Thyroid gland (tissue), 4 donors: ENCODE data around the gene KCNJ10. TPM values are rescaled to one million over a fixed set of nuclear protein-coding genes. Genes with fewer than 3 reads are reported as not detected.

Experiments
- DNase-seq, 2 donors: peaks; one replicate each; pipeline ENCODE4 v3.0.0-alpha.2; 2019
- H3K27ac ChIP-seq, 3 donors: fragments of 200-600 bp; sonication (generic); 1 replicate in 2 of 3; 2 replicates in 1 of 3; pipeline ENCODE4 v1.5.1; 2016 to 2019; ENCODE audit warnings: mild to moderate bottlenecking in 1 of 3, moderate library complexity in 1 of 3
- H3K27me3 ChIP-seq: fragments of 200-600 bp; sonication (generic); one replicate; pipeline ENCODE4 v1.5.1; 2019
- H3K36me3 ChIP-seq, 2 donors: fragments of 200-600 bp; sonication (generic); one replicate each; pipeline ENCODE4 v1.5.1; 2016 to 2019
- H3K4me1 ChIP-seq, 2 donors: fragments of 200-600 bp; sonication (generic); one replicate each; pipeline ENCODE4 v1.5.1; 2017 to 2019
- H3K4me3 ChIP-seq, 3 donors: fragments of 200-600 bp; sonication (generic); replicated peaks in 1 of 3; 1 replicate in 2 of 3; 2 replicates in 1 of 3; pipeline ENCODE4 v1.5.1; 2016; ENCODE audit warnings: mild to moderate bottlenecking in 1 of 3
- H3K9me3 ChIP-seq: fragments of 200-600 bp; sonication (generic); one replicate; pipeline ENCODE4 v1.5.1; 2017
- CTCF ChIP-seq, 6 experiments: fragments of 200-600 bp in 3 of 6; fragments of 450-650 bp in 3 of 6; sonication (generic) in 3 of 6; IDR thresholded peaks; one replicate each; pipeline ENCODE4 v1.5.1; 2016 to 2019; ENCODE audit warnings: antibody characterized with exemption in 6 of 6, mild to moderate bottlenecking in 2 of 6, inconsistent platforms in 1 of 6, moderate library complexity in 1 of 6
- POLR2A ChIP-seq, 2 donors: fragments of 450-650 bp; IDR thresholded peaks; one replicate each; pipeline ENCODE4 v1.6.1; 2017; ENCODE audit warnings: antibody characterized with exemption in 2 of 2, mild to moderate bottlenecking in 2 of 2, moderate library complexity in 1 of 2
- WGBS, 2 donors: methylation state at CpG; one replicate each; pipeline ENCODE4 v1.1.5; 2017; 5-methylcytosine and 5-hydroxymethylcytosine counted together
- intact Hi-C: fragments of 100-400 bp; cut with DNase I; formaldehyde crosslinking; loops from one replicate; pipeline ENCODE4 v1.15.1; 2023
- total RNA-seq, 4 donors: library from RNA; depleted of rRNA; stranded (reverse); fragments of >200 nt; gene quantifications; one replicate each; pipeline ENCODE4 v1.2.3, GENCODE V29; 2016

The KCNJ10 gene
- total RNA-seq, 4 donors from 2014 or later: 0.13 to 0.45 (median 0.33) TPM; not detected in 1

GRCh38 chr1:160064746-160065145 is 5.2 kb downstream of the KCNJ10 start:
- no peaks in the 10 kb centered on the region for H3K9me3 ChIP-seq
- no peaks in the 10 kb centered on the region for H3K36me3 ChIP-seq
- H3K27me3 ChIP-seq: no peaks in the 10 kb centered on the region
- 41 to 74% methylated on average over 3 of the region's 3 CpGs for WGBS, 2 donors
- DNase-seq: no peak
- no peak overlapping the region for H3K27ac ChIP-seq
- intact Hi-C loops: no loop called here
- H3K4me3 ChIP-seq: no peak overlapping the region
- TF ChIP-seq POLR2A (IDR thresholded peaks at IDR 0.05) (no peak), CTCF (IDR thresholded peaks at IDR 0.05) (no peak)
- H3K4me1 ChIP-seq: peaks cover 0 to under 1% of the 10 kb centered on the region in 2 donors

GRCh38 chr1:160064164-160064563 is 5.8 kb downstream of the KCNJ10 start:
- Histone ChIP-seq H3K27ac (no peak overlapping the region), H3K27me3 (no peaks in the 10 kb centered on the region), H3K4me3 (no peak overlapping the region), H3K4me1 (no peaks in the 10 kb centered on the region), H3K9me3 (no peaks in the 10 kb centered on the region), H3K36me3 (no peaks in the 10 kb centered on the region)
- 90 to 92% methylated on average over 3 of the region's 3 CpGs for whole genome bisulfite sequencing, 2 donors
- intact Hi-C loops: no loop called here
- TF ChIP-seq POLR2A (IDR thresholded peaks at IDR 0.05) (no peak), CTCF (IDR thresholded peaks at IDR 0.05) (no peak)
- no peak for DNase-seq

GRCh38 chr1:160063176-160063575 is 6.8 kb downstream of the KCNJ10 start:
- 90 to 96% methylated on average over 5 of the region's 5 CpGs for WGBS, 2 donors

GRCh38 chr1:160062230-160062532 is 7.8 kb downstream of the KCNJ10 start:
- 60 to 78% methylated on average over 4 of the region's 6 CpGs for WGBS, 2 donors
- no peaks in the 10 kb centered on the region for H3K27me3 ChIP-seq
- no peak overlapping the region for H3K27ac ChIP-seq
- H3K9me3 ChIP-seq: no peaks in the 10 kb centered on the region
- no peak overlapping the region for H3K4me3 ChIP-seq
- H3K36me3 ChIP-seq: no peaks in the 10 kb centered on the region
- no peak for DNase-seq
- H3K4me1 ChIP-seq: no peaks in the 10 kb centered on the region
- TF ChIP-seq CTCF (IDR thresholded peaks at IDR 0.05): no peak
- no peak for TF ChIP-seq POLR2A (IDR thresholded peaks at IDR 0.05)
- intact Hi-C loops: no loop called here

More at GRCh38 chr1:160063176-160063575, 6.8 kb downstream of the KCNJ10 start:
- no peaks in the 10 kb centered on the region for H3K9me3 ChIP-seq
- H3K4me1 ChIP-seq: no peaks in the 10 kb centered on the region
- H3K4me3 ChIP-seq: no peak overlapping the region
- no peak for DNase-seq
- no peak for TF ChIP-seq POLR2A (IDR thresholded peaks at IDR 0.05)
- TF ChIP-seq CTCF (IDR thresholded peaks at IDR 0.05): no peak
- intact Hi-C loops: no loop called here
- no peaks in the 10 kb centered on the region for H3K36me3 ChIP-seq
- H3K27me3 ChIP-seq: no peaks in the 10 kb centered on the region
- no peak overlapping the region for H3K27ac ChIP-seq

GRCh38 chr1:160061369-160062229 is 8.4 kb downstream of the KCNJ10 start:
- intact Hi-C loops: no loop called here
- Histone ChIP-seq H3K4me3 (no peak overlapping the region), H3K9me3 (no peaks in the 10 kb centered on the region), H3K27ac (no peak overlapping the region), H3K4me1 (no peaks in the 10 kb centered on the region), H3K36me3 (no peaks in the 10 kb centered on the region), H3K27me3 (no peaks in the 10 kb centered on the region)
- no peak for DNase-seq
- TF ChIP-seq POLR2A (IDR thresholded peaks at IDR 0.05) (no peak), CTCF (IDR thresholded peaks at IDR 0.05) (no peak)
- WGBS, 2 donors: 39 to 59% methylated on average over 15 of the region's 15 CpGs
